Erythroblast (primary cell): ENCODE data around the gene SCG5.

Source experiments
- GATA1 ChIP-seq: IDR thresholded peaks from 2 replicates; pipeline ENCODE4 v1.6.1; 2011; ENCODE audit warnings: low read depth, mild to moderate bottlenecking, control low read depth, low read length, moderate library complexity
- POLR2A ChIP-seq: IDR thresholded peaks from 2 replicates; pipeline ENCODE4 v1.6.1; 2011; ENCODE audit warnings: mild to moderate bottlenecking, low read length

DNA sequence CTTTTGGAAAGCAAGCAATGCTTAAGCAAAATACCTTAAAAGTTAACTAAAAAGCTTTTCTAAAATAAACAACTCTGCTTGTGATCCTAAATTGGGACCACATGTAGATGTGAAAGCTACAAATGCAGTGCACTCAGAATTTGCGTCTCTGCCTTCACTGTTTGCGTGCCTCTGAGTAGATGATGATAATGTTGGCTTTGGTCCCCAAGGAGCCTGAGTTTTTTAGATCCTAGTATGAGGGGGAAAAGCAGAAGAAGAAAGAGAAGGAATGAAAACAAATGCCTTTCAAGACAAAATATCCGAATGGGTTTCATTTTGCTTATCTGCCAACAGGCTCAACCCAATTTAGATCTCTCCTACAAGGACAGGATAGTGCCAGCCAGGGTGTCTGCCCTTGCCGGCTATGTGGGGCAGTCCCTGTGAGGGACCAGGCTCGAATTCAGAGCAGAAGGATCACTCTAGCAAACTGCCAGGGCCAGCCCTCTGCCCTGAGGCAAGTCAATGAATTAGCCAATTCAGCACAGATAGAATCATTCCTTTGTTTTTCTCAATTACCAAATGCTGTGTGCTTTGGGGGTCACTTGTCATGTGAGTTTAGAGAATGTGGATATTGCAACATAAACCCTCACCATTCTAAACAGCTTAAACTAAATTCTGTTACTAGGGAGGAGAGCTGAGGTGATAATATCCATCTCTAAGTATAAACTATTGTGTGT, 28.5 kb downstream of the SCG5 start:
- TF ChIP-seq POLR2A (no peak), GATA1 (no peak)
